ENCODE data around the gene CD163L1. TPM values are rescaled to one million over a fixed set of nuclear protein-coding genes. Genes with fewer than 3 reads are reported as not detected.

Gene CD163L1
- total RNA-seq, 1 experiment from 2014 or later = 27.0 TPM

GRCh38 chr12:7395950-7396349 lies 48.0 kb downstream of the CD163L1 start:
- no peak overlapping the region for H3K4me2 ChIP-seq (ENCODE audit: low read length)
- BruUV-seq (replicated peaks) = no TSS peak
- no peaks in the 10 kb centered on the region for H4K20me1 ChIP-seq (ENCODE audit: insufficient read depth)
- H3K9ac ChIP-seq (ENCODE audit: low read length) = no peak overlapping the region
- H3K36me3 ChIP-seq (ENCODE audit: control insufficient read depth in 1 of 2, insufficient read depth in 2 of 2, low read length in 2 of 2) = no peaks in the 10 kb centered on the region
- no peak overlapping the region for H3K4me3 ChIP-seq (replicated peaks in 1 of 2; ENCODE audit: low read depth in 1 of 2, low read length in 2 of 2)
- CTCF ChIA-PET = no interaction called here
- no peak overlapping the region for H3K27ac ChIP-seq (ENCODE audit: low read depth, low read length)
- no peak for TF ChIP-seq ELF1 (IDR thresholded peaks at IDR 0.05; ENCODE audit: borderline replicate concordance, low read depth)
- no peak for TF ChIP-seq CBX3 (IDR thresholded peaks at IDR 0.05; ENCODE audit: low read depth)
- TF ChIP-seq MAX (IDR thresholded peaks at IDR 0.05) = no peak
- TF ChIP-seq RAD21 (IDR thresholded peaks at IDR 0.05; ENCODE audit: low read depth) = no peak
- no peak for TF ChIP-seq JUND (IDR thresholded peaks at IDR 0.05)
- H3K27me3 ChIP-seq (ENCODE audit: insufficient read depth, low read length) = no peaks in the 10 kb centered on the region
- no peak for DNase-seq (ENCODE audit: low read depth, low spot score)
- intact Hi-C loops (cut with micrococcal nuclease) = no loop called here
- H3K9me2 ChIP-seq (ENCODE audit: insufficient read depth) = no peaks in the 10 kb centered on the region
- no peaks in the 10 kb centered on the region for H3K9me3 ChIP-seq (ENCODE audit: control insufficient read depth in 1 of 2, insufficient read depth in 1 of 2, low read depth in 1 of 2, low read length in 2 of 2)
- POLR2A ChIA-PET = no interaction called here
- no peak for ATAC-seq
- RAD21 ChIA-PET (ENCODE audit: low non-redundant PET in 1 of 2, low total read pairs in 2 of 2, uncharacterized antibody in 2 of 2, unreplicated experiment in 2 of 2) = no interaction called here
- H3K4me1 ChIP-seq (ENCODE audit: control insufficient read depth in 1 of 2, insufficient read depth in 2 of 2, low read length in 2 of 2) = no peaks in the 10 kb centered on the region
- no peaks in the 10 kb centered on the region for H3K79me2 ChIP-seq (ENCODE audit: insufficient read depth, low read length)
- H2AFZ ChIP-seq (ENCODE audit: low read depth, low read length, poor library complexity, severe bottlenecking) = no peak overlapping the region

GRCh38 chr12:7387289-7387688 lies 56.7 kb downstream of the CD163L1 start:
- H3K9ac ChIP-seq (ENCODE audit: low read length) = no peak overlapping the region
- H3K27me3 ChIP-seq (ENCODE audit: insufficient read depth, low read length) = no peaks in the 10 kb centered on the region
- no peaks in the 10 kb centered on the region for H3K9me3 ChIP-seq (ENCODE audit: control insufficient read depth in 1 of 2, insufficient read depth in 1 of 2, low read depth in 1 of 2, low read length in 2 of 2)
- ChIA-PET POLR2A (no interaction called here), RAD21 (ENCODE audit: low non-redundant PET in 1 of 2, low total read pairs in 2 of 2, uncharacterized antibody in 2 of 2, unreplicated experiment in 2 of 2) (no interaction called here), CTCF (no interaction called here)
- no peaks in the 10 kb centered on the region for H4K20me1 ChIP-seq (ENCODE audit: insufficient read depth)
- BruUV-seq (replicated peaks) = no TSS peak
- H3K36me3 ChIP-seq (ENCODE audit: control insufficient read depth in 1 of 2, insufficient read depth in 2 of 2, low read length in 2 of 2) = no peaks in the 10 kb centered on the region
- no peaks in the 10 kb centered on the region for H3K79me2 ChIP-seq (ENCODE audit: insufficient read depth, low read length)
- TF ChIP-seq, protein P1, sequence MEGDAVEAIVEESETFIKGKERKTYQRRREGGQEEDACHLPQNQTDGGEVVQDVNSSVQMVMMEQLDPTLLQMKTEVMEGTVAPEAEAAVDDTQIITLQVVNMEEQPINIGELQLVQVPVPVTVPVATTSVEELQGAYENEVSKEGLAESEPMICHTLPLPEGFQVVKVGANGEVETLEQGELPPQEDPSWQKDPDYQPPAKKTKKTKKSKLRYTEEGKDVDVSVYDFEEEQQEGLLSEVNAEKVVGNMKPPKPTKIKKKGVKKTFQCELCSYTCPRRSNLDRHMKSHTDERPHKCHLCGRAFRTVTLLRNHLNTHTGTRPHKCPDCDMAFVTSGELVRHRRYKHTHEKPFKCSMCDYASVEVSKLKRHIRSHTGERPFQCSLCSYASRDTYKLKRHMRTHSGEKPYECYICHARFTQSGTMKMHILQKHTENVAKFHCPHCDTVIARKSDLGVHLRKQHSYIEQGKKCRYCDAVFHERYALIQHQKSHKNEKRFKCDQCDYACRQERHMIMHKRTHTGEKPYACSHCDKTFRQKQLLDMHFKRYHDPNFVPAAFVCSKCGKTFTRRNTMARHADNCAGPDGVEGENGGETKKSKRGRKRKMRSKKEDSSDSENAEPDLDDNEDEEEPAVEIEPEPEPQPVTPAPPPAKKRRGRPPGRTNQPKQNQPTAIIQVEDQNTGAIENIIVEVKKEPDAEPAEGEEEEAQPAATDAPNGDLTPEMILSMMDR (IDR thresholded peaks at IDR 0.05 in 2 of 3, conservative IDR thresholded peaks at IDR 0.05 in 1 of 3; ENCODE audit: borderline replicate concordance in 1 of 3, insufficient read depth in 1 of 3, low read depth in 2 of 3, low read length in 2 of 3) = 0 out of 6 replicates have a peak, but pooled peaks of 2 of the 3 experiments have one; percentile 4 to 14
- TF ChIP-seq ZFX (IDR thresholded peaks at IDR 0.05) = no peak
- TF ChIP-seq, protein P2, sequence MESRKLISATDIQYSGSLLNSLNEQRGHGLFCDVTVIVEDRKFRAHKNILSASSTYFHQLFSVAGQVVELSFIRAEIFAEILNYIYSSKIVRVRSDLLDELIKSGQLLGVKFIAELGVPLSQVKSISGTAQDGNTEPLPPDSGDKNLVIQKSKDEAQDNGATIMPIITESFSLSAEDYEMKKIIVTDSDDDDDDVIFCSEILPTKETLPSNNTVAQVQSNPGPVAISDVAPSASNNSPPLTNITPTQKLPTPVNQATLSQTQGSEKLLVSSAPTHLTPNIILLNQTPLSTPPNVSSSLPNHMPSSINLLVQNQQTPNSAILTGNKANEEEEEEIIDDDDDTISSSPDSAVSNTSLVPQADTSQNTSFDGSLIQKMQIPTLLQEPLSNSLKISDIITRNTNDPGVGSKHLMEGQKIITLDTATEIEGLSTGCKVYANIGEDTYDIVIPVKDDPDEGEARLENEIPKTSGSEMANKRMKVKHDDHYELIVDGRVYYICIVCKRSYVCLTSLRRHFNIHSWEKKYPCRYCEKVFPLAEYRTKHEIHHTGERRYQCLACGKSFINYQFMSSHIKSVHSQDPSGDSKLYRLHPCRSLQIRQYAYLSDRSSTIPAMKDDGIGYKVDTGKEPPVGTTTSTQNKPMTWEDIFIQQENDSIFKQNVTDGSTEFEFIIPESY (IDR thresholded peaks at IDR 0.05; ENCODE audit: extremely low read depth, insufficient replicate concordance, low read length) = no peak
- no peaks in the 10 kb centered on the region for H3K4me1 ChIP-seq (ENCODE audit: control insufficient read depth in 1 of 2, insufficient read depth in 2 of 2, low read length in 2 of 2)
- H3K4me2 ChIP-seq (ENCODE audit: low read length) = no peak overlapping the region
- H3K9me2 ChIP-seq (ENCODE audit: insufficient read depth) = no peaks in the 10 kb centered on the region
- no peak overlapping the region for H2AFZ ChIP-seq (ENCODE audit: low read depth, low read length, poor library complexity, severe bottlenecking)
- H3K27ac ChIP-seq (ENCODE audit: low read depth, low read length) = no peak overlapping the region
- ATAC-seq (no peak), DNase-seq (ENCODE audit: low read depth, low spot score) (no peak)
- intact Hi-C loops (cut with micrococcal nuclease) = no loop called here
- H3K4me3 ChIP-seq (replicated peaks in 1 of 2; ENCODE audit: low read depth in 1 of 2, low read length in 2 of 2) = no peak overlapping the region

Data from HCT116 (cell line).